ENCODE measurements around the gene GABPB1.

DNA sequence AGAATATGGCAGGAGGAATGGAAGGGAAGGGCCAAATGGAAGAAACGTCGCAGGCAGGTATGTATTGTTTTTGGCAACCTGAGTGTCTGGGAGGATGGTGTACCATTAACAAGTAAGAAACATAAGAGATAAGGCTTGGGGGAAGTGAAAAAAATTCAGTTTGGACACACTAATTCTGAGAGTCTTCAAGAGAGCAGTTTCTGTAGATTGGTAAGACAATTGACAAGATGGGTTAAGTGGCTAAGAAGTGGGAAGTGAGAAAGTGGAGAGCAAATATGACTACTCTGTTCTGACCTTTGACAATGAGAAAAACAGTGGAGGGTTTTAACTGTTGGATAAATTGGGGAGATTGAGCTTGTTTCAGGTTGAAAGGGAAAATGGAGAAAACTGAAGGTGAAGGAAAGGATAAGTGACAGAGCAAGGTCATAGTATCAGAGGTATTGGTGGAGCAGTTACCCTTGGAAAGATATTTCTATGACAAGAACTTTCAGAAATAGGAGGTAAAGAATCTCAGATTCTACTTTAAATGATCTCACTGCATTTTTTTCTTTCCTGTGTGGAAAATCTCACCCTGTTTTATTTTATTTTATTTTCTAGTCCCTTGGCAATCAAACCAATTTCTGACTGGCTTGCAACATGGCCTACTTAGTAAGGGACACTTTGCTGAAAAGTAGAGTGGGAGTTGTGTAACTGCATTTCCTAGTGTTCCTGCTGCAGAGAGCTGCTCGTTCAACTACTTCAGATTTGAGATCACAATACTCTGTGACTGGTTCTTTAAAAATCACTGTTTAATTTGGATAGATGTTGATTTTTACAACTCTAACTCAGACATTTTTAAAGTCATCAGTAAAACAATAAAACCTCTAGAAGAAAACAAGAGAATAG lies 23.1 kb upstream of the GABPB1 start:
- TF ChIP-seq, protein P1, sequence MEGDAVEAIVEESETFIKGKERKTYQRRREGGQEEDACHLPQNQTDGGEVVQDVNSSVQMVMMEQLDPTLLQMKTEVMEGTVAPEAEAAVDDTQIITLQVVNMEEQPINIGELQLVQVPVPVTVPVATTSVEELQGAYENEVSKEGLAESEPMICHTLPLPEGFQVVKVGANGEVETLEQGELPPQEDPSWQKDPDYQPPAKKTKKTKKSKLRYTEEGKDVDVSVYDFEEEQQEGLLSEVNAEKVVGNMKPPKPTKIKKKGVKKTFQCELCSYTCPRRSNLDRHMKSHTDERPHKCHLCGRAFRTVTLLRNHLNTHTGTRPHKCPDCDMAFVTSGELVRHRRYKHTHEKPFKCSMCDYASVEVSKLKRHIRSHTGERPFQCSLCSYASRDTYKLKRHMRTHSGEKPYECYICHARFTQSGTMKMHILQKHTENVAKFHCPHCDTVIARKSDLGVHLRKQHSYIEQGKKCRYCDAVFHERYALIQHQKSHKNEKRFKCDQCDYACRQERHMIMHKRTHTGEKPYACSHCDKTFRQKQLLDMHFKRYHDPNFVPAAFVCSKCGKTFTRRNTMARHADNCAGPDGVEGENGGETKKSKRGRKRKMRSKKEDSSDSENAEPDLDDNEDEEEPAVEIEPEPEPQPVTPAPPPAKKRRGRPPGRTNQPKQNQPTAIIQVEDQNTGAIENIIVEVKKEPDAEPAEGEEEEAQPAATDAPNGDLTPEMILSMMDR (IDR thresholded peaks at IDR 0.05; ENCODE audit: low read length), result no peak
- TF ChIP-seq EZH2 (IDR thresholded peaks at IDR 0.05; ENCODE audit: borderline replicate concordance, low read length), result no peak
